LNCaP clone FGC (cell line): ENCODE results near the gene CRCP.

Source experiments
- DNase-seq: peaks from one replicate; pipeline ENCODE4 v3.0.0-alpha.2; 2011; ENCODE audit warnings: low read depth
- H3K4me3 ChIP-seq: 2 replicates; pipeline ENCODE4 v1.5.1; 2011; ENCODE audit warnings: mild to moderate bottlenecking, low read depth, low read length, control low read depth
- CTCF ChIP-seq: IDR thresholded peaks from 2 replicates; pipeline ENCODE4 v1.5.1; 2012; ENCODE audit warnings: mild to moderate bottlenecking; ENCODE audit not compliant: control insufficient read depth, insufficient read depth; ENCODE audit errors: extremely low read depth

Gene CRCP

GRCh38 chr7:66176914-66177313 is 62.3 kb downstream of the CRCP start:
- no peak for TF ChIP-seq CTCF
- H3K4me3 ChIP-seq: no peak overlapping the region
- DNase-seq: no peak

GRCh38 chr7:66178258-66178657 is 63.6 kb downstream of the CRCP start:
- no peak overlapping the region for H3K4me3 ChIP-seq
- no peak for DNase-seq
- no peak for TF ChIP-seq CTCF

GRCh38 chr7:66181329-66181728 is 66.7 kb downstream of the CRCP start:
- no peak for TF ChIP-seq CTCF

GRCh38 chr7:66181845-66182244 is 67.2 kb downstream of the CRCP start:
- no peak overlapping the region for H3K4me3 ChIP-seq
- no peak for TF ChIP-seq CTCF
- no peak for DNase-seq

More at GRCh38 chr7:66181329-66181728, 66.7 kb downstream of the CRCP start:
- H3K4me3 ChIP-seq: no peak overlapping the region
- DNase-seq: peak; percentile 28

- H3K4me3 ChIP-seq: no peak overlapping the region
- DNase-seq: no peak
- no peak for TF ChIP-seq CTCF
These were observed 68.3 kb downstream of the CRCP start for GRCh38 chr7:66182920-66183319.

- DNase-seq: no peak
- no peak for TF ChIP-seq CTCF
- H3K4me3 ChIP-seq: no peak overlapping the region
These were observed 69.1 kb downstream of the CRCP start for GRCh38 chr7:66183700-66184099.

- no peak for TF ChIP-seq CTCF
- DNase-seq: no peak
- no peak overlapping the region for H3K4me3 ChIP-seq
These were observed 71.1 kb downstream of the CRCP start for GRCh38 chr7:66185680-66186187.
